NCI-H748 treated with DMSO at 0.1 percent for 48 hours (cell line): ENCODE measurements around the gene RGS7.
"Not testable (repeated sequence)": the region's sequence is repeated elsewhere in the genome, so short reads cannot be mapped to it uniquely, and the experiment has no call there.

Experiments used
- DNase-seq: peaks from one replicate; lab custom pipeline; 2025; lab: John Stamatoyannopoulos, UW

The RGS7 gene

GRCh38 chr1:241136389-241136788 lies 220.6 kb downstream of the RGS7 start:
- no peak for DNase-seq

- DNase-seq = no peak
These were observed 225.3 kb downstream of the RGS7 start for GRCh38 chr1:241131636-241132194.

- no peak for DNase-seq
These were observed 226.1 kb downstream of the RGS7 start for GRCh38 chr1:241130881-241131280.

GRCh38 chr1:241129207-241129960 lies 227.6 kb downstream of the RGS7 start:
- no peak for DNase-seq

- DNase-seq = no peak
These were observed 231.7 kb downstream of the RGS7 start for GRCh38 chr1:241125286-241125685.

- no peak for DNase-seq
These were observed 239.0 kb downstream of the RGS7 start for GRCh38 chr1:241118049-241118448.

- DNase-seq = no peak
These were observed 241.2 kb downstream of the RGS7 start for GRCh38 chr1:241115784-241116183.

- DNase-seq = no peak
These were observed 242.2 kb downstream of the RGS7 start for GRCh38 chr1:241114699-241115233.

- DNase-seq = no peak
These were observed 243.4 kb downstream of the RGS7 start for GRCh38 chr1:241113557-241113956.

GRCh38 chr1:241109039-241109438 lies 248.0 kb downstream of the RGS7 start:
- no peak for DNase-seq

GRCh38 chr1:241105147-241105546 lies 251.9 kb downstream of the RGS7 start:
- DNase-seq = no peak

GRCh38 chr1:241102664-241103063 lies 254.3 kb downstream of the RGS7 start:
- no peak for DNase-seq

GRCh38 chr1:241101622-241102021 lies 255.4 kb downstream of the RGS7 start:
- DNase-seq = no peak

- no peak for DNase-seq
These were observed 259.5 kb downstream of the RGS7 start for GRCh38 chr1:241097479-241097878.

- no peak for DNase-seq
These were observed 260.0 kb downstream of the RGS7 start for GRCh38 chr1:241096982-241097381.

- DNase-seq = no peak
These were observed 261.2 kb downstream of the RGS7 start for GRCh38 chr1:241095847-241096246.

GRCh38 chr1:241090798-241091197 lies 266.2 kb downstream of the RGS7 start:
- DNase-seq = no peak

GRCh38 chr1:241089066-241089465 lies 267.9 kb downstream of the RGS7 start:
- DNase-seq = not testable (repeated sequence)

GRCh38 chr1:241088075-241088474 lies 268.9 kb downstream of the RGS7 start:
- not testable (repeated sequence) for DNase-seq

GRCh38 chr1:241086686-241087085 lies 270.3 kb downstream of the RGS7 start:
- DNase-seq = no peak

GRCh38 chr1:241083285-241083684 lies 273.7 kb downstream of the RGS7 start:
- no peak for DNase-seq

- DNase-seq = no peak
These were observed 275.5 kb downstream of the RGS7 start for GRCh38 chr1:241081473-241081872.

- DNase-seq = no peak
These were observed 277.5 kb downstream of the RGS7 start for GRCh38 chr1:241079459-241079858.

GRCh38 chr1:241079047-241079446 lies 278.0 kb downstream of the RGS7 start:
- peak; percentile 64 for DNase-seq
